HuH-7.5 (cell line): ENCODE measurements around the gene ATG2B.
A peak's percentile ranks its signal among the peaks of the same experiment; 100 is the strongest.

ENCODE experiments used
- DNase-seq: peaks from one replicate; pipeline ENCODE4 v3.0.0; 2011; ENCODE audit warnings: low spot score

ATG2B gene, protein sequence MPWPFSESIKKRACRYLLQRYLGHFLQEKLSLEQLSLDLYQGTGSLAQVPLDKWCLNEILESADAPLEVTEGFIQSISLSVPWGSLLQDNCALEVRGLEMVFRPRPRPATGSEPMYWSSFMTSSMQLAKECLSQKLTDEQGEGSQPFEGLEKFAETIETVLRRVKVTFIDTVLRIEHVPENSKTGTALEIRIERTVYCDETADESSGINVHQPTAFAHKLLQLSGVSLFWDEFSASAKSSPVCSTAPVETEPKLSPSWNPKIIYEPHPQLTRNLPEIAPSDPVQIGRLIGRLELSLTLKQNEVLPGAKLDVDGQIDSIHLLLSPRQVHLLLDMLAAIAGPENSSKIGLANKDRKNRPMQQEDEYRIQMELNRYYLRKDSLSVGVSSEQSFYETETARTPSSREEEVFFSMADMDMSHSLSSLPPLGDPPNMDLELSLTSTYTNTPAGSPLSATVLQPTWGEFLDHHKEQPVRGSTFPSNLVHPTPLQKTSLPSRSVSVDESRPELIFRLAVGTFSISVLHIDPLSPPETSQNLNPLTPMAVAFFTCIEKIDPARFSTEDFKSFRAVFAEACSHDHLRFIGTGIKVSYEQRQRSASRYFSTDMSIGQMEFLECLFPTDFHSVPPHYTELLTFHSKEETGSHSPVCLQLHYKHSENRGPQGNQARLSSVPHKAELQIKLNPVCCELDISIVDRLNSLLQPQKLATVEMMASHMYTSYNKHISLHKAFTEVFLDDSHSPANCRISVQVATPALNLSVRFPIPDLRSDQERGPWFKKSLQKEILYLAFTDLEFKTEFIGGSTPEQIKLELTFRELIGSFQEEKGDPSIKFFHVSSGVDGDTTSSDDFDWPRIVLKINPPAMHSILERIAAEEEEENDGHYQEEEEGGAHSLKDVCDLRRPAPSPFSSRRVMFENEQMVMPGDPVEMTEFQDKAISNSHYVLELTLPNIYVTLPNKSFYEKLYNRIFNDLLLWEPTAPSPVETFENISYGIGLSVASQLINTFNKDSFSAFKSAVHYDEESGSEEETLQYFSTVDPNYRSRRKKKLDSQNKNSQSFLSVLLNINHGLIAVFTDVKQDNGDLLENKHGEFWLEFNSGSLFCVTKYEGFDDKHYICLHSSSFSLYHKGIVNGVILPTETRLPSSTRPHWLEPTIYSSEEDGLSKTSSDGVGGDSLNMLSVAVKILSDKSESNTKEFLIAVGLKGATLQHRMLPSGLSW (N-terminal part only)

DNA sequence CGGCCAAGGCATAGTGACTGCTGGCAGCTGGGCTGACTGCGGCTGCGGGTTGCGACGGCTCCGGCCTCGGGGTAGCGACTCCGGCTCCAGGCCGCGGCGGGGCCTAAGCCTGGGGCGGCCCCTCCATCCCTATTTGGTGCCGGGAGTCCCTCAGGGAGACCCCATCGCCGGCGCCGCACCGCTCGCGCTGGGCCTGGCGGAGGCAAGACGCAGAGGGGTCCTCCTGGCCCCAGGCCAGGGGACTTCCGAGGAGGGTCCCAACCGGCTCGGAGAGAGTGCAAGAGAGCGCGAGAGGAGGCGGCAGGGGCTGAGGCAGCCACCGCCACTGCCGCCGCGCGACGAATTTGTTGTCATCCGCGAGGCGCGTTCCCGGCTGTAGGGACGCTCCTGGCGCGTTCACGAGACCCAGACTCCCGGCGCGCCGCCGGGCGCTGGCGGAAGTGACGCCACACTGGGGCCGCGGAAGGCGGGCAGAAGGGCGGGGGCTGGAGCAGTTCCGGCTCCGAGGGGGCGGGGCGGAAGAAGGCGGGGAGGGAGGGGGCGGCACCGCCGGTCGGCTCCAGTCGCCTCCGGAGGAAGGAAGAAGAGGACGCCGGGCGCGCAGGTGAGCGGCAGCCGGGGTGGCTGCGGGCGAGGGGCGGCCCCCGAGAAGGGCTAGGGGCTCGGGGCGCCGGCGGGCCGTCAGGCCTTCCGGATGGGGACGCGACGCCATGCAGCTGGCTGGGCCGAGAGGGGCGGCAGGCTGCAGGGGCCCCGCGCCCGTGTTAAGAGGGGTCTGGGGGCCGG is at the start of gene ATG2B, which contains the start of gene GSKIP:
ATG2B (minus strand) TSS at position 377 of the 786 bp plus-strand sequence; CDS start at position 12, 365 bp downstream.
GSKIP (plus strand) TSS at position 562 of the 786 bp plus-strand sequence. CDS start 18,722 bp downstream, outside the sequence.
- peak; percentile 83 for DNase-seq

DNA sequence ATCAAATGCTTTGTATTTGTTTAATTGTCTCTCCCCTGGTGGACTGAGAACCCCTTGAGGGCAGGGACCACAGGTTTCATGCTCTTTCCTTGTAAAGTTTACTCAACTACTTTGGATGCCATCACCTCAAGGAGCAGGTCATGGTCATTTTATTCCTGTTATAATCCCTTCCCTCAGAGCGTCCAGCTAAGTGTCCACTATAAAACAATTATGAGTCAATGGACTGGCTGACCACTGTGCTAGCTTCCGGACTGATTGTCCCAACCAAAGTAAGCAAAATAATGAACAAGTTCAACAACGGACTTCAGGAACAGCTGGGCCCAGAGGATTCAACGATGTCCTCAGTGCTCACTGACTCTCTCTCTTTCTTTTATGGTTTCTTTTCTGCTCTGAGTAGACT is 47.0 kb upstream of the ATG2B start:
- no peak for DNase-seq

DNA sequence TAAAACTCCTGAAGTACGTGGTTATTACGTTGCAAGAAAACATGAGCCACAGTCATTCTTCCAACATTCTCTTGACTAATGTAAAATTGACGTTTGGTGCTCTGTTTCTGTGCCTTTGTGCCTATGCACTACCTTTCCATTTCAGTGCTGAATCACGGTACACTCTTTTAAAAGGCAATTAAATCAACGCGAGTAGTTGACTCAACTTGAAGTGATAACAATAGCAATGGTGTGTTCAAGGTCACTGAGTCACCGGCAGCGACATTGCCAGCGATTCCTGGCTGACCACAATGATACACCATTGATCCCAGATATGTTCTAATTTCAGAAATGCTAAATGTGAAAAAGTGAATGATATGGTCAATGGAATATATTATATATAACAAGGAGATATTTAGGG is 46.6 kb upstream of the ATG2B start:
- DNase-seq, result no peak

DNA sequence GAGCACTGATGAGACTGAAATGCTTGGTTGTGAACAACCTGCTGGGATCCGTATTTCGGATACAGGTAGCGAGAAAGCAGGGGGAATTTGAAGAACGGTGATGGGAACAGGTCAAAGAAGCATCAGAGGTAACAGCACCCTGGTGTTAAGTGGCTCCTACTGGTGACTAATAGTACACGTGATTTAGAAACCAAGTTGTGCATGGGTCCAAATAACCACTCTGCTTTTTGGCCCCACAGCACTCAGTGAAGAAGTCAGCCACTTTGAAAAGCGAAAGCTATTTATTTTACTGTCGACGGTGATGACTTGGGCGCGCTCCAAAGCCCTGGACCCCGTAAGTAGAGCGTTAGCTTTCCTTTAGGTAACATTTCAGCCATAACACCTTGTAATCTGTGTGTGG is 45.5 kb upstream of the ATG2B start:
- DNase-seq, result no peak

DNA sequence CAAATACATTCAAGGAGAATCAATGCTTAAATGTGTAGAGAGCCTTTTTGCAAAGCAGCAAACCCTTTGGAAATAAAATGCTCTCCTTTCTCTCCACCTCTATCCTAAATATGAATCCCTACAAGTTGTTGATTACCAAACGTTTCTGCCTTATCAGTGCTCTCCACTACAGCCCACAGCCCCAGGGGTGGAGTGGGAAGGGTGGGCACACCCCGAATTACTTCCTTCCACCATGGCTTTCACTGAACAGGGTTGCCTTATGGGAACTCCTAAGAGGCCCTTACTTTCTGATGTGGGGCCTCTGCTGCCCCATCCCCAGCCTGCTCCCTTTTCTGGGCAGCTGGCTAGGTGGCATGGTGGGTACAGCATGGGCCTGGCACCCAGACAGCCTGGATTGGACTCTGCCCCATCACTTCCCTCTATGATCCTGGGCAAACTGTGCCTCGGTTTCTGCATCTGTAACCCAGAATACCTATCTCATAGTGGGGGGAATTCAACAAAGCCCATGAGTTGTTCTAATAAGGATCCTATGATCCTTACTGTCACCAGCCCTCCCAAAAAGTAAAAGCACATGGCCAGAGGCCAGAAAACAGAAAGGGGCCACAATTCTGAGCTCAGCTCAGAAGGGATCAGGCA is 44.9 kb upstream of the ATG2B start:
- DNase-seq, result no peak

DNA sequence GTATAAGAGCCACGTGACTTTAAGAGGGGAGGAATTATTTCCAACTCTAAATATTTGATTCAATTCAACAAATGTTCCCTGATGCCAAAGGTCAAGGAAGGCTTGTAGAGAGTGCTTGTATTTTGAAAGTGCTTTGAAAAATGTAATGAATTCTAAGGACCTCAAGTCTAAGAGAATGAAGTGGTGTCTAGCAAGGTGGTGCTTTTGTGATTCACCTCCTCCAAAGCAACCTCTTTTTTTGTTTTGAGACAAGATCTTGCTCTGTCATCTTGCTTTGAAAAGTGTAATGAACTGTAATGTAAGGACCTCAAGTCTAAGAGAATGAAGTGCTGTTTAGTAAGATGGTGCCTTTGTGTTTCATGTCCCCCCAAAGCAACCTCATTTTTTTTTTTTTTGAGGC is 42.5 kb upstream of the ATG2B start:
- no peak for DNase-seq

DNA sequence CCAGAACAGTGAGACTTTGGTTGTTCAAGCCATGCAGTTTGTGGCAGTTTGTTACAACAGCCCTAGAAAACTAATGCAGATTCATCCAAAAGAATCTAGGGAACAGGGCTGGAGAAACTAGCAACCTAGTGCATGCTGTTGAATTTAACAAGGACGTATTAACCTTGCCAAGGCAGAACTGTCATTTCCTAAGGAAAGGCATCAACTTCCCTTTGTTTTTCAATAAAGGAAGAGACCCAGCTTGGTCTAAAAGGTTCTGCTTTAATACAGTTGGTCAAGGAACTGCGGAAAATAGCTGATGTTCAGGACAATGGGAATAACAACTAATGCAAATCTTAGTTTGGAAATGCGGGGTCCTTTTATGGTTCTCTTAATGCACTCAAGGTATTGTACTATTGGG is 40.3 kb upstream of the ATG2B start:
- no peak for DNase-seq

DNA sequence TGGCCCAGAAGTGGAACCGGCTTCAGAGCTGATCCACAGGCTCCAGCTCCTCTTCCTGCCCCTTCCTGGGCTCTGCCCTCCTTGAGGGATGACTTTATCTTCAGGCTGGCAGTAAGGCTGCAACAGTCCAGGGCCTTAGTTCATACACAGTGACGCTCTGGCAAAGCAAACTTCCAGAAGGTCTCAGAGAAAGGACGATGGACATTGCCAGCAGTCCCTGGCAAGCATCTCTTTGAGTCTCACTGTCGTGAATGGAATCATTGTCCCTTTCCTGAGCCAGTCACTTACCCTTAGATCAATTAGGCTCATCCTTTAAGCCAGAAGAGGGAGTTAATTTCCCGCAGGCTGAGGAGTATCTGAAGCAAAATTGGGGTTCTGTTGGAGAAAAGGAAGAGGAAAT is 37.4 kb upstream of the ATG2B start:
- no peak for DNase-seq

DNA sequence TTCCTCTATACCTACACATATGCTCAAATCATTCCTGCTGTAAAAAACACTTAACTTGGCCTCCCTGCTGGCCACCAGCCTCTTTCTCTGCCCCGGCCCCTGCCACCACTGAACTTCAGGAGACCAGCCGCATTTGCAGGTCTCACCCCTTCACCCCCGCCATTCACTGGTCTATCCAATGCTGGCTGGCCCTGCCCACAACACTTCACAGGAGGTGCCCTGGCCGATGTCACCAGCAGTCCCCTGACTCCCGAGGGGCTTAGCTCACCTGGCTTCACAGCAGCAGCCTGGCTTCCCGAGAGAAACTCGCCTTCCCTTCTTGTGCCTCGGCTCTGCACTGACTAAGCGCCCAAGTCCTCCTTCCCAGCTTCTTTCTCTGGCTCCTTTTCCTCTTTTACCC is 36.3 kb upstream of the ATG2B start:
- DNase-seq, result no peak

DNA sequence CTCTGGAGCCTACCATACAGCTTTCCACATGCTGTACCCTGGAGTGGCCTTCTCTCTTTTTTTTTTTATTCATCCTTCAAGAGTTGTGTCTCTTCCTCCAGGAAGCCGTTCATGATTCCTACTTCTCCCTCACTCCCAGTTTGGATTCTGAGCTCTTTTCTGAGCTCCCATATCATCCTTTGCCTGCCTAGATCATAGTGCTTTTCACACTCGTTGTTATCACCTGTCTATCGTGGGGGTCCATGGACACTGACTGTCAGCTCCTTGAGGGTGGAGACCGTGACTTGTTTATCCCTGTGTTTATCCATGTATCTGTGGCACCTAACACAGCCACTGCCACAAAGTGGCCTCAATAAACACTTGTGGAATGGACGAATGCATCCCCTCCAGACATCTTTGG is 35.8 kb upstream of the ATG2B start:
- no peak for DNase-seq

DNA sequence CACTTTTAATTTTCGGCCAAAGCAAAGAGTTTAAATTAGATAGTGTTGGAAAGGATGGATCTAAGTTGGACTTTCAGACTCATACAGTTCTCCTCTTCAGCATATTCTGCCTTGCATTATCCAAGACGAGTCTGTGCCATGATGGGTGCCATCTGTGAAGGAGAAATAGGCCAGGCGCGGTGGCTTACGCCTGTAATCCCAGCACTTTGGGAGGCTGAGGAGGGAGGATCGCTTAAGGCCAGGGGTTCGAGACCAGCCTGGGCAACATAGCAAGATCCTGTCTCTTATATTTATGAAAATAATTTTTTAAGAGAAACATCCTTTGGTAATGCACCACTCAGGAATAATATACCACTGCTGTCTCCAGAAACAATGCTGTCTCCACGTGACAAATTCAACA is 35.3 kb upstream of the ATG2B start:
- DNase-seq, result no peak

DNA sequence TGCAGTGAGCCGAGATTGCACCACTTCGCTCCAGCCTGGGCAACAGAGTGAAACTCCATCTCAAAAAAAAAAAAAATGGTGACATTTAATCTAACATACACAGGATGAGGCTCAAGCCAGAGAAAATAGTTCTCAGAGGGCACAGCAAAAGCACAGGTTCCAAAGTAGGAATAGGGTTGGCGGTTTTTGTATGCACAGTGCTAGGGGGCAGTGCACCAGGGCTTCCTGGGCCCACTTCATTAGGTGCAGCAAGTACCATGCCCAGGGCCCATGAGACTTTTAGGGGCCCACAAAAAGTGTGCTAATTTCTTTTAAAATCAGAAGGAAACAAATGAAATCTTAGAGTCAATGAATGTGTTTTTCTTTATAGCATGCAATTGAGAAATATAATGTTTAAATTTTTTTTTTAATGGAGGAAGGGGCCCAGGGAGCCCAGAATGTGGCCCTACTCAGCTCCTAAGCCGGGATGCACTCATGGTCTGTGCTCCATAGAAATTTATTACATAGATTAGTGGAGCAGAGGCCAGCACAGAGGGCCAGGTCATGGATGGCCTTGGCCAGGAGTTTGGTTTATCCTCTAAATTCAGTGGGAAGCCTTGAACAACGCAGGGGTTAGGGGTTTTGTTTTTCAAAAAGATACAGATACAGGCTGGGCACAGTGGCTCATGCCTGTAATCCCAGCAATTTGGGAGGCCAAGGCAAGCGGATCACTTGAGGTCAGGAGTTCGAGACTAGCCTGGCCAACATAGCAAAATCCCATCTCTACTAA is 31.1 kb upstream of the ATG2B start:
- DNase-seq, result no peak

DNA sequence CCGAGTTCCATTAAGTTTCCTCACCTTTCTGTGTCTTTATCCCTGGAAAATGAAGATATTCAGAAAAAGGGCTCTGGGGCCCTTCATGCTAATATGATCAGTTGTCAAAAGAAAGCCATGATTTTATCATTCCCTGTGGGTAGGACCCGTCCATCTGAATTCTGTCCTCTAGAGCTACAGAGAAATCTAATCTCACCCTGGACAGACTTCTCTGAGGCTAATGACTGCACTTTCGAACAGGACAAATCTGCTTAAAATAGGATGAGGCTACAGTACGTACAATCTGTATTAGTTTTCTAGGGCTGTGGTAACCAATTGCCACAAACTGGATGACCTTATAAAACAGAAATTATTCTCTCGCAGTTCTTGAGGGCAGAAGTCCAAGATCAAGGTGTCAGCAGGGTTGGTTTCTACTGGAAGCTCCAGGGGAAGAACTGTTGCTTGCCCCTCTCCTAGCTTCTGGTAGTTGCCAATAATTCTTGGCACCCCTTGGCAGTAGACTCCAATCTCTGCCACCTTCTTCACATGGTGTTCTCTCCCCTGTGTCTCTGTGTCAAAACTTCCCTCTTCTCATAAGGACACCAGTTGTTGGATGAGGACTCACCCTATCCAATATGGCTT is 30.0 kb upstream of the ATG2B start:
- DNase-seq, result no peak

DNA sequence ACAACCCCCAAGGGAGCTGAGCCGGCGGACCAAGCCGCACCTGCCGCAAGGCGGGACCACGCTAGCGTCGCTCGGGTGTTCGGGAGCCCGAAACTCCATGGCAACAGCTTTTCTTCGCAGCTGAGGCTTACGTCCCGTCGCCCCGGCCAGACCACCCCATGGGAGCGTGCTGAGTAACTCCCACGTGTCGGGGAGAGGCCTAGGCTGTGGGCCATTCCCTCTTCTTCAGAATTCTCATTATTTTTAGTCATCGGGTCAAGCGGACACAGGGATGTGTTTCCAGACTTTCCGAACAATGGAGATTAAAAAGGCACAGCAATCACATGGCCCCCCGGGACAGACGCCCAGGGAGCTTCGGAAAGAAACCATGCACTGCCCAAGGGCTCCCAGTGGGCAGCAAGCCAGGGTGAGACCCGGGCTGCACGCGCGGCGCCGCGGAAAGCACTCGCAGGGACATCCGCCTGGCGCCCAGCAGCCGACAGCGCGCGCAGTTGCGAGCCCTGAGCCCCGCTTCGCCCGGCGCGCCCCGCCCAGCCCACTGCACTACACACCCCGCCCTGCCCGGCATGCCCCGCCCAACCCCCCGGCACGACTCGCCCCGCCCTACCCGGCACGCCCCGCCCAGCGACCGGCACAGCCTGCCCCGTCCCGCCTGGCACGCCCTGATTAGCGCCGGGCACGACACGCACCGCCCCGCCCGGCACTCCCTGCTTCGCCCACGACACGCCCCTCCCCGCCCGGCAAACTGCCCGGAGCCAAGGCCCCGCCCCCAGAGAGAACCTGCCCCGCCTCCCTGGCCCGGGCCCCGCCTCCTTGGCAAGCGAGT is 28.4 kb upstream of the ATG2B start:
- peak; percentile 67 for DNase-seq

DNA sequence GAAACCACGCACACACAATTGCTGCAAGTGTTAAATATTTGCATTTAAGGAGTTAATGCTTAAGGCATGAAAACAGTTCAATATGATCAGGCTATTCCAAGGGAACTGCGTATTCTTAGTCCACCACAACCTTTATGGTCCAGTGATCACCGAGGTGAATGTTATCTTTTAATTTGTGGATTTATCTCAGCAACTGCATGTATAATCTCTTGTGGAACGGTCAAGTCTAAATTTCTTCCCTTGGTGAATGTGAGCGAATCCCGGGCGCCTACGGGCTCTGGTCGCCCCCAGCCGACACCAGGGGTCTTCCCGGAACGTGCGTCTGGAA is 27.8 kb upstream of the ATG2B start:
- DNase-seq, result no peak

DNA sequence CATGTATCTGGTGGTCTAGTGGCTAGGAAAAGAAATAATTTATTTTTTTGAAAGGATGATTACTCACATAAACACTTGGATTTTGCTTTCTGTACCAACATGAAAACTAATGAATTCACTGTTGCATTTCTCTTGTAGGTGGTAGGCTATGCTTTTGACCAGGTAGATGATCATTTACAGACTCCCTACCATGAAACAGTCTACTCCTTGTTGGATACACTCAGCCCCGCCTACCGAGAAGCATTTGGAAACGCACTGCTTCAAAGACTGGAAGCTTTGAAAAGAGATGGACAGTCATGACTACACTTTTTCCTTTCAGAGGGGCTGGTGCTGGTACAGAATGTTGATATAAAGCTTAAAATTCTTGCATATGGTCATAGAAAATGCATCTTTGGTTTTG is 22.2 kb upstream of the ATG2B start:
- no peak for DNase-seq

DNA sequence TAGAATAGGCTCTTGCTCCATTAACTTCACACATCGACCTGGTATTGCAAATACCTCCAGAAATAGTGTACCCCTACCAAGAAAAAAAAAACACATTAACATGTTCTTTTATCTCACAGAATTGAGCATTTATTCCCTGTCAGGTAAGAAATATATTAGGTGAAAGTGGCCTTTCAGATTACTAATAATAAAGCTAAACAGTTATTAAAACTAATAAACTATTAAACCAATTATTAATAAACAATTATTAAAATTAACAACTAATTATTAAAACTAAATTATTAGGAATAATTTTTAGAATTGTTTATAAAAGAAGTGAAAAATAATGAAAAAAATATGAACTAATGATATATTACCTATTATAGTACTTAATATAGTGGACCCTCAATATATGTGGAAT is 21.6 kb upstream of the ATG2B start:
- DNase-seq, result no peak

DNA sequence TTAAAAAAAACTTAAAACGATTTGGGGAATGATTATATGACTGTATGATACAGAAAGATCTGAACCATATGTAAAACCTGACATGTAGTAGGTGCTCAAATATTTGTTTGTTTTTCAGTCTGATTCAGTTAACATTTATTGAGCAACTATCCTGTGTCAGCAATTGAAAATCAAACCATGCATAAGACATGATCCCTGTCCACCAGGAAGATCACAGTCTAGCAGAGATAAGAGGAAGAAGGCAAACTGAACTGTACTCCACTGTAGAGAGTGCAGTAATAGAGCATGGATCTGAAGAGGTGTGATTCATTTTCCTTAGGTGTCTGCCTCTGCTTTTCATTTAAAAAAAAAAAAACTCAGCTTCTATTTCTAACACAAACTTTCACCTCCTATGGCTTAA is 20.9 kb upstream of the ATG2B start:
- no peak for DNase-seq

DNA sequence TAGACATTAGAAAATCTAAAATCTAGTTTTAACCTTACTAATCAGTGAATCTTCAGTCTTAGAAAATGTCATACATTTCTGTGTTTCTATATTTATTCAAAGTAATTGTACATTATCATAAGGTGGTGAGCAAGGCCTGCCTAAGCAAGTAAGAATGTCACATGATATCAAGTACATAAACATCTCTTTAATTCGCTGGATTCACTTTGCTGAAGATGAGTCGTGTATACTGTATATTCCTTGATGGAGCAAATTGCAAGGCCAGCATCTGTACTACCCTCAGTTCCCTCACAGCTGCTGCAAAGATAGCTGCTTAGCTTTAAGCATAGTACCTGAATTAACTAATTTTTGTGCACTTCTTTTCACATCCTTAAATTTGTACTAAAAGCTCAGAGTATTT is 20.3 kb upstream of the ATG2B start:
- DNase-seq, result no peak
